Measurements from ENCODE around the gene HNRNPU. TPM values are rescaled to one million over a fixed set of nuclear protein-coding genes. Genes with fewer than 3 reads are reported as not detected.

Gene HNRNPU
- 329 TPM for total RNA-seq
- polyA plus RNA-seq (ENCODE audit: insufficient read depth, low read depth, low replicate concordance) = 153 TPM
- long read RNA-seq, donor 1, full-length matches to known transcripts = 55 of 113 reads
- long read RNA-seq, donor 1, partial matches to known transcripts = 58 of 113 reads
- long read RNA-seq, donor 1, other reads (novel, unspliced or antisense) = 0 of 113 reads
- long read RNA-seq, donor 2, full-length matches to known transcripts = 60 of 360 reads
- long read RNA-seq, donor 2, partial matches to known transcripts = 215 of 360 reads
- long read RNA-seq, donor 2, other reads (novel, unspliced or antisense) = 85 of 360 reads
- long read RNA-seq, donor 3, full-length matches to known transcripts = 65 of 120 reads
- long read RNA-seq, donor 3, partial matches to known transcripts = 55 of 120 reads
- long read RNA-seq, donor 3, other reads (novel, unspliced or antisense) = 0 of 120 reads
- long read RNA-seq, donor 4, full-length matches to known transcripts = 71 of 354 reads
- long read RNA-seq, donor 4, partial matches to known transcripts = 191 of 354 reads
- long read RNA-seq, donor 4, other reads (novel, unspliced or antisense) = 92 of 354 reads
- long read RNA-seq, donor 5, full-length matches to known transcripts = 4 of 14 reads
- long read RNA-seq, donor 5, partial matches to known transcripts = 0 of 14 reads
- long read RNA-seq, donor 5, other reads (novel, unspliced or antisense) = 10 of 14 reads
- long read RNA-seq, donor 6, full-length matches to known transcripts = 22 of 488 reads
- long read RNA-seq, donor 6, partial matches to known transcripts = 455 of 488 reads
- long read RNA-seq, donor 6, other reads (novel, unspliced or antisense) = 11 of 488 reads
- long read RNA-seq, donor 7, full-length matches to known transcripts = 252 of 310 reads
- long read RNA-seq, donor 7, partial matches to known transcripts = 31 of 310 reads
- long read RNA-seq, donor 7, other reads (novel, unspliced or antisense) = 27 of 310 reads
- long read RNA-seq, donor 8, full-length matches to known transcripts = 35 of 325 reads
- long read RNA-seq, donor 8, partial matches to known transcripts = 181 of 325 reads
- long read RNA-seq, donor 8, other reads (novel, unspliced or antisense) = 109 of 325 reads
- long read RNA-seq, donor 9, full-length matches to known transcripts = 23 of 269 reads
- long read RNA-seq, donor 9, partial matches to known transcripts = 150 of 269 reads
- long read RNA-seq, donor 9, other reads (novel, unspliced or antisense) = 96 of 269 reads
- long read RNA-seq, donor 10, full-length matches to known transcripts = 48 of 450 reads
- long read RNA-seq, donor 10, partial matches to known transcripts = 259 of 450 reads
- long read RNA-seq, donor 10, other reads (novel, unspliced or antisense) = 143 of 450 reads

DNA sequence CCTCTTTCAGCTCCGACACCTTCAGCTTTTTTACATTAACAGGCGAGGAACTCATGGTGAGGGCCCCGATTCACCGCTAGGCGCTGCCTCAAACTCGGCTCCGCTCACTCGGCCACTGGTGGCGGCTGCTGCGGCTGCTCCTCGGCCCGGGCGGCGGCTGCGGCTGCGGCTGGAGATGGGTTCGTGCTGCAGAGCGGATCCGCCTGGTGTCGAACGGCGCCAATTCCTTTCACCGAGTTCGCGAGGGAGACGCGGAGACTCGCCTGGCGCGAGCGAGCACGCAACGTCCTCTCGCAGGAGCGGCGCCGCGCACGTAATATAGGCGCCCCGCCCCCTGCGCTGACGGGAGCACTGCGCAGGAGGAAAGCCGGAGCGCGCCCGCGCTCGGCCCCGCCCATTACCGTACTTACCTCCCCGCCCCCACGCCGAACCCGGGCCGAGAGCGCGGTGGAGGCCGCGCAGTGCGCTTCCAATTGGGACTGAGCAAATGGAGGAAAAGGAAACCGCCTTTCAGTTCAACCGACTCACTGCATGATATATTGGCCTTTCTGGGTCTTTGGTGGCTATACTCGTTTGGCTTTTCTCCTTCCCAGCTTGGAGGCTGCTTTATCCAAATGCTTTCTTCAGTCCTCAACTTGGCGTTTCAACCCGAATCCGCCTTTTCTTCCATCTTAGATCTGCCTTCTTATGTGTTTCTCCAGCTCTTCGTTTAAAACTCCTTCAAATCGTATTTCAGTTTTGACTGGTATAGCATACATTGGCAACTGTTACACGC is at the start of gene HNRNPU:
Gene HNRNPU, minus strand, starts transcription at position 291 of the 775 bp plus-strand sequence. Its CDS starts 236 bp downstream, at position 55.
- intact Hi-C loops (cut with DNase I) = no loop called here
- peak within 1 kb of the TSS; percentile 95 to 100 (median 99) for H3K9ac ChIP-seq (ENCODE audit: low read length in 3 of 3)
- H3K4me1 ChIP-seq (ENCODE audit: control insufficient read depth in 2 of 3, insufficient read depth in 2 of 3, low read depth in 1 of 3, low read length in 3 of 3) = peaks cover 9 to 20% (median 17%) of the 10 kb centered on the region in 3 donors
- TF ChIP-seq, protein P1, sequence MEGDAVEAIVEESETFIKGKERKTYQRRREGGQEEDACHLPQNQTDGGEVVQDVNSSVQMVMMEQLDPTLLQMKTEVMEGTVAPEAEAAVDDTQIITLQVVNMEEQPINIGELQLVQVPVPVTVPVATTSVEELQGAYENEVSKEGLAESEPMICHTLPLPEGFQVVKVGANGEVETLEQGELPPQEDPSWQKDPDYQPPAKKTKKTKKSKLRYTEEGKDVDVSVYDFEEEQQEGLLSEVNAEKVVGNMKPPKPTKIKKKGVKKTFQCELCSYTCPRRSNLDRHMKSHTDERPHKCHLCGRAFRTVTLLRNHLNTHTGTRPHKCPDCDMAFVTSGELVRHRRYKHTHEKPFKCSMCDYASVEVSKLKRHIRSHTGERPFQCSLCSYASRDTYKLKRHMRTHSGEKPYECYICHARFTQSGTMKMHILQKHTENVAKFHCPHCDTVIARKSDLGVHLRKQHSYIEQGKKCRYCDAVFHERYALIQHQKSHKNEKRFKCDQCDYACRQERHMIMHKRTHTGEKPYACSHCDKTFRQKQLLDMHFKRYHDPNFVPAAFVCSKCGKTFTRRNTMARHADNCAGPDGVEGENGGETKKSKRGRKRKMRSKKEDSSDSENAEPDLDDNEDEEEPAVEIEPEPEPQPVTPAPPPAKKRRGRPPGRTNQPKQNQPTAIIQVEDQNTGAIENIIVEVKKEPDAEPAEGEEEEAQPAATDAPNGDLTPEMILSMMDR (IDR thresholded peaks at IDR 0.05; ENCODE audit: borderline replicate concordance, extremely low read depth, insufficient read depth) = peak; percentile 29
- H3K4me3 ChIP-seq (ENCODE audit: low read length in 3 of 3) = peak within 1 kb of the TSS; percentile 72 to 96 (median 92)
- H3K36me3 ChIP-seq (ENCODE audit: control insufficient read depth in 2 of 3, insufficient read depth in 3 of 3, low read length in 3 of 3) = peaks cover 4 to 14% (median 13%) of the 10 kb centered on the region in 3 donors
- DNase-seq (peak; percentile 96 to 99 (median 98)), FAIRE-seq (no peak)
- H3K27ac ChIP-seq (ENCODE audit: low read depth in 2 of 2, low read length in 2 of 2) = peak within 1 kb of the TSS; percentile 99 to 100
- H3K9me3 ChIP-seq (ENCODE audit: control insufficient read depth in 2 of 3, insufficient read depth in 1 of 3, low read length in 3 of 3) = no peaks in the 10 kb centered on the region
- H3K27me3 ChIP-seq (ENCODE audit: control insufficient read depth, insufficient read depth, low read length) = no peaks in the 10 kb centered on the region

DNA sequence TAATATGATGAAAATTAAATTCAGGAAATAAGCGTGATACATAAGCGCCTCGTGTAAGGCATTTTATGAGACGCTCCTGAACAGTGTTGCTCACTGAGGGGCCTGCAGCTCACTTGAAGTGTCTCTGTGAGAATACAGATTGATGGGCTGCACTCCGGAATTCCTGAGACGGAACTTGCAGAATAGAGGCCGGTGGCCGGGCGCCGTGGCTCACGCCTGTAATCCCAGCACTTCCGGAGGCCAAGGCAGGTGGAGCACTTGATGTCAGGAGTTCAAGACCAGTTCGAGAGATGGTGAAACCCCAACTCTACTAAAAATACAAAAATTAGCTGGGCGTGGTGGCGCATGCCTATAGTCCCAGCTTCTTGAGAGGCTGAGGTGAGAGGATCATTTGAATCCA is 49.5 kb upstream of the HNRNPU start:
- no peak overlapping the region for H3K27ac ChIP-seq (ENCODE audit: low read depth in 2 of 2, low read length in 2 of 2)
- intact Hi-C loops (cut with DNase I) = no loop called here
- no peaks in the 10 kb centered on the region for H3K27me3 ChIP-seq (ENCODE audit: control insufficient read depth, insufficient read depth, low read length)
- H3K4me1 ChIP-seq (ENCODE audit: control insufficient read depth in 2 of 3, insufficient read depth in 2 of 3, low read depth in 1 of 3, low read length in 3 of 3) = no peaks in the 10 kb centered on the region
- no peaks in the 10 kb centered on the region for H3K9me3 ChIP-seq (ENCODE audit: control insufficient read depth in 2 of 3, insufficient read depth in 1 of 3, low read length in 3 of 3)
- H3K4me3 ChIP-seq (ENCODE audit: low read length in 3 of 3) = no peak overlapping the region
- no peaks in the 10 kb centered on the region for H3K36me3 ChIP-seq (ENCODE audit: control insufficient read depth in 2 of 3, insufficient read depth in 3 of 3, low read length in 3 of 3)
- TF ChIP-seq, protein P1 (IDR thresholded peaks at IDR 0.05; ENCODE audit: borderline replicate concordance, extremely low read depth, insufficient read depth) = no peak
- no peak overlapping the region for H3K9ac ChIP-seq (ENCODE audit: low read length in 3 of 3)
- FAIRE-seq (no peak), DNase-seq (no peak)

DNA sequence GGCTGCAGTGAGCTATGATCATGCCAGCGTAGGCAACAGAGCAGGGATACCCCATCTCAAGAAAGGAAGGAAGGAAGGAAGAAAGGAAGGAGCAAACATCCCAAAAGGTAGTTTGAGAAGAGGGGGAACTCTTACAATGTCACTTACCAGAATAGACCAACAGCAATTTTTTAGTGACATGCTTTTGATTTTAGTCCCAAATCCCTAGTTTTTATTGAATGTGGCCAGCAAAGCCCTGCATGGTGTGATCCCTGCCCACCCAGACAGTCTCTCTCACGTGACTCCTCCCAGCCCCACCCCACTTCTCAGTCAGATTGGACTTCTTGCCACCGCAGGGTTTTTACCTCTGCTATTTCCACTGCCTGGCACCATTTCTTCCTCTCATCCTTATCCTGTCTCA is 39.8 kb upstream of the HNRNPU start:
- Histone ChIP-seq H3K4me1 (ENCODE audit: control insufficient read depth in 2 of 3, insufficient read depth in 2 of 3, low read depth in 1 of 3, low read length in 3 of 3) (no peaks in the 10 kb centered on the region), H3K9me3 (ENCODE audit: control insufficient read depth in 2 of 3, insufficient read depth in 1 of 3, low read length in 3 of 3) (no peaks in the 10 kb centered on the region), H3K4me3 (ENCODE audit: low read length in 3 of 3) (no peak overlapping the region), H3K27ac (ENCODE audit: low read depth in 2 of 2, low read length in 2 of 2) (no peak overlapping the region), H3K36me3 (ENCODE audit: control insufficient read depth in 2 of 3, insufficient read depth in 3 of 3, low read length in 3 of 3) (no peaks in the 10 kb centered on the region), H3K9ac (ENCODE audit: low read length in 3 of 3) (no peak overlapping the region), H3K27me3 (ENCODE audit: control insufficient read depth, insufficient read depth, low read length) (no peaks in the 10 kb centered on the region)
- FAIRE-seq = no peak
- DNase-seq = no peak
- TF ChIP-seq, protein P1 (IDR thresholded peaks at IDR 0.05; ENCODE audit: borderline replicate concordance, extremely low read depth, insufficient read depth) = no peak
- intact Hi-C loops (cut with DNase I) = no loop called here
